Effector memory CD8-positive, alpha-beta T cell (primary cell): ENCODE data around the gene SLAMF7.
"Not testable (repeated sequence)": the region's sequence is repeated elsewhere in the genome, so short reads cannot be mapped to it uniquely, and the experiment has no call there.

Experiments used
- ATAC-seq: fragments of 150-1000 bp; cut with Tn5 transposase; replicated peaks from 2 replicates; pipeline ENCODE4 v1.10.0; 2021; ENCODE audit warnings: mild to moderate bottlenecking, moderate library complexity
- DNase-seq, 3 experiments: peaks; one replicate each; pipeline ENCODE4 v3.0.0; 2021
- H3K27ac Mint-ChIP-seq, 2 donors: one replicate each; pipeline ENCODE4 v1.8.0; 2022; ENCODE audit warnings: mild to moderate bottlenecking in 2 of 2, mixed read lengths in 2 of 2, moderate library complexity in 2 of 2
- H3K27me3 Mint-ChIP-seq, 2 donors: one replicate each; pipeline ENCODE4 v1.8.0; 2022; ENCODE audit warnings: mixed read lengths in 2 of 2
- H3K36me3 Mint-ChIP-seq: one replicate; pipeline ENCODE4 v1.8.0; 2022; ENCODE audit warnings: mild to moderate bottlenecking, moderate library complexity, mixed read lengths; ENCODE audit not compliant: insufficient read depth
- H3K4me1 Mint-ChIP-seq, 2 donors: one replicate each; pipeline ENCODE4 v1.8.0; 2022; ENCODE audit warnings: low read depth in 2 of 2, mixed read lengths in 2 of 2
- H3K4me3 Mint-ChIP-seq, 2 donors: one replicate each; pipeline ENCODE4 v1.8.0; 2022; ENCODE audit warnings: mild to moderate bottlenecking in 2 of 2, mixed read lengths in 2 of 2, moderate library complexity in 2 of 2
- H3K9me3 Mint-ChIP-seq, 2 donors: one replicate each; pipeline ENCODE4 v1.8.0; 2022; ENCODE audit warnings: mixed read lengths in 2 of 2
- total RNA-seq, 9 experiments: gene quantifications; one replicate each; lab custom pipeline; 2026; lab: John Stamatoyannopoulos, UW

SLAMF7 gene, protein sequence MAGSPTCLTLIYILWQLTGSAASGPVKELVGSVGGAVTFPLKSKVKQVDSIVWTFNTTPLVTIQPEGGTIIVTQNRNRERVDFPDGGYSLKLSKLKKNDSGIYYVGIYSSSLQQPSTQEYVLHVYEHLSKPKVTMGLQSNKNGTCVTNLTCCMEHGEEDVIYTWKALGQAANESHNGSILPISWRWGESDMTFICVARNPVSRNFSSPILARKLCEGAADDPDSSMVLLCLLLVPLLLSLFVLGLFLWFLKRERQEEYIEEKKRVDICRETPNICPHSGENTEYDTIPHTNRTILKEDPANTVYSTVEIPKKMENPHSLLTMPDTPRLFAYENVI
- 9.2 to 201 (median 94.7) reads per million in 9 experiments for total RNA-seq

DNA sequence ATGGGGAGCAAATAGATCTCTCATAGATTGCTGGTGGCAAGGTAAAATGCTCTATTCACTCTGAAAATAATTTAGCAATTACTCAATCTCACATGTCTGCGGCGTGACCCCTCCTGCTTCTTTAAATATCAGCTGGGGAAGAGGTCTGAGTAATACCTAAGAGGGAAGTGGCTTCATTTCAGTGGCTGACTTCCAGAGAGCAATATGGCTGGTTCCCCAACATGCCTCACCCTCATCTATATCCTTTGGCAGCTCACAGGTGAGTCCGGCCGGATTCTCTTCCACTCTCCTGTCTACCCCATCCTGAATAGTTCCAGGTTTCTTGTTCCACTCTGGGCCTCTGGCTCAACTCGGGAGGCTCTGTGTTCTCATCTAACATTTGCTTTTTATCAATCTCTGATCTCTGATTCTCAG, at the start of gene SLAMF7:
Gene SLAMF7 (plus strand): TSS at position 150 of the 414 bp plus-strand sequence. CDS start 55 bp downstream, at position 205.
- Mint-ChIP-seq H3K27ac (peak within 1 kb of the TSS; percentile 82 to 98), H3K36me3 (peaks cover 28% of the 10 kb centered on the region), H3K4me1 (peaks cover 44 to 53% of the 10 kb centered on the region in 2 donors), H3K27me3 (no peaks in the 10 kb centered on the region), H3K9me3 (peaks cover 0 to 15% of the 10 kb centered on the region in 2 donors), H3K4me3 (peak within 1 kb of the TSS; percentile 76 to 88)
- peak; percentile 43 to 58 (median 47) for DNase-seq
- ATAC-seq, result peak; percentile 83

DNA sequence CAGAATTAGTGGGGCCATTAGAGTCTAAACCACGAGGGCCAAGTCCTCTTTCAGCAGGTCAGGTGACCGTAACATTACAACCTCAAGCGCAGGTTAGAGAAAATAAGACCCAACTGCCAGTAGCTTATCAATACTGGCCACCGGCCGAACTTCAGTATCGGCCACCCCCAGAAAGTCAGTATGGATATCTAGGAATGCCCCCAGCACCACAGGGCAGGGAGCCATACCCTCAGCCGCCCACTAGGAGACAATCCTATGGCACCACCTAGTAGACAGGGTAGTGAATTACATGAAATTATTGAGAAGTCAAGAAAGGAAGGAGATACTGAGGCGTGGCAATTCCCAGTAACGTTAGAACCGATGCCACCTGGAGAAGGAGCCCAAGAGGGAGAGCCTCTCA, 46.7 kb upstream of the SLAMF7 start:
- peaks cover 39 to 67% of the 10 kb centered on the region in 2 donors for H3K4me1 Mint-ChIP-seq
- peaks cover 24% of the 10 kb centered on the region for H3K36me3 Mint-ChIP-seq
- not testable (repeated sequence) for H3K27me3 Mint-ChIP-seq, H3K9me3 Mint-ChIP-seq, ATAC-seq, DNase-seq
- H3K27ac Mint-ChIP-seq, result peak overlapping the region; percentile 79 to 90
- peak overlapping the region; percentile 63 to 66 for H3K4me3 Mint-ChIP-seq

DNA sequence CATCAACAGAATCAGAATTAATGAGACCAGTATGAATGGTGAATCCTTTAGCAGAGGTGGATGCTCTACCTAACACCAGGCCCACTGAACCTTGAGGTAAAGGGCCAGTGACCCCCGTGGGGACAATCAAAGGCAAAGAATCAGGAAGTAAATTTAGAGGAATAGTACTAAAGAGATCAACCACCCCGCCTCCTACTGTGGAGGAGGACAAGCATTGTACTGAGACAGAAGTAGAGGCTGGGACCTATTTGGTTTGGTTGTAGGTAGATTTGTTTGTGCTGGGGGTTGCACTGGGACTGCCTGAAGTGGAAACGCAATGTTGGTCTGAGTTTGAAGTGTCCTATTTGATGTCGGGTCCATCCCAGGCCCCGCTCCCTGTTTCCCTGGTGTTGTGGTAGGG, 36.9 kb upstream of the SLAMF7 start:
- ATAC-seq (no peak), DNase-seq (no peak)
- Mint-ChIP-seq H3K4me1 (peaks cover 56 to 84% of the 10 kb centered on the region in 2 donors), H3K27me3 (no peaks in the 10 kb centered on the region), H3K4me3 (no peak overlapping the region), H3K27ac (peak overlapping the region; percentile 76 to 83), H3K36me3 (peaks cover 50% of the 10 kb centered on the region), H3K9me3 (no peaks in the 10 kb centered on the region)

DNA sequence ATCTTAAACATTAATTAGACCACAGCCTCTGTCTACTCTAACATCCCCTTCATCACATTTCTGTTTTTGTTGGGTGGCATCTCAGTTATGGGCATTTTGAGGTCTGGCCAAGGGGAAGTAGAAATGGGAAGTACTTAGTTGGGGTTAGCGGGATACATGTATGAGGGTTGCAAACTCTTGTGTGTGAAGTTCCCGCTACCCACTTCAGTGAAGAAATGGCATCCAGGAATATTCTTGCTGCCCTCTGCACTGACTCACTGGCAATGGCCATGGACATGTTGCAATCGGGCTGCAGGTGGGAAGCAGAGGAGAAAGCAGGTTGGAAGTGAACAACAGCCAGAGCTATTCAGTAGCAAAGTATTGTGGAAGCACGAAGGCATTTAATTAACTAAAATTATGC, 34.8 kb upstream of the SLAMF7 start:
- DNase-seq (no peak), ATAC-seq (no peak)
- H3K27me3 Mint-ChIP-seq, result no peaks in the 10 kb centered on the region
- H3K4me1 Mint-ChIP-seq, result peaks cover 52 to 70% of the 10 kb centered on the region in 2 donors
- H3K27ac Mint-ChIP-seq, result peak overlapping the region in 1 of 2 donors; percentile 68
- no peak overlapping the region for H3K4me3 Mint-ChIP-seq
- H3K9me3 Mint-ChIP-seq, result no peaks in the 10 kb centered on the region
- H3K36me3 Mint-ChIP-seq, result peaks cover 44% of the 10 kb centered on the region

DNA sequence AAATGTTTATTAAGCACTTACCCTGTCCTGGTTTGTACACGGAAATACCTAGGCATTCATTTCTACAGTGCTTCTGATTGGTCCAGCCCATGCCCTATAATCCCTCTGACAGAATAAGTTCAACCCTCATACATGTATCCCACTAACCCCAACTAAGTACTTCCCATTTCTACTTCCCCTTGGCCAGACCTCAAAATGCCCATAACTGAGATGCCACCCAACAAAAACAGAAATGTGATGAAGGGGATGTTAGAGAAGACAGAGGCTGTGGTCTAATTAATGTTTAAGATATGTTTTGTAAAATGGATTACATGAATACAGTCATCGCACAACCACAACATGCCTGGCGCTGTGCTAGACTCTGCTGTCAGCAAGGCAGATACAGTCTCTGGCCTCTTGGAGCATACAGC, 33.8 kb upstream of the SLAMF7 start:
- H3K4me3 Mint-ChIP-seq, DNase-seq, H3K9me3 Mint-ChIP-seq, H3K27me3 Mint-ChIP-seq, H3K27ac Mint-ChIP-seq: not testable (repeated sequence)
- H3K4me1 Mint-ChIP-seq, result peaks cover 47 to 64% of the 10 kb centered on the region in 2 donors
- ATAC-seq, result peak; percentile 18
- peaks cover 41% of the 10 kb centered on the region for H3K36me3 Mint-ChIP-seq

DNA sequence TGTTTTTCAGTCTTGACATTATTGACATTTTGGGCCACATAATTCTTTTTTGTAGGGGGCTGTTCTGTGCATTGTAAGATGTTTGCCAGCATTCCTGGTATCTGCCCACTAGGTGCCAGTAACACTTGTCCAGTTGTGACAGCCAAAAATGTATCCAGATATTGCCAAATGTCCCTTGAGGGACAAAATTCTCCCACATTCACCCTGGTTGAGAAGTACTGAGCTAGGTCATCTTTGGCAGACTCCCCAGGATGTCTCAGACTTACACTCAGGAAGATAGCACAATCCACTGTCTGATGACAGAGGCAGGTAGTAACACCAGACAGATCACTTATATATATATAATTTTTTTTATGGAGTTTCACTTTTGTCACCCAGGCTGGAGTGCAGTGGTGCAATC, 33.3 kb upstream of the SLAMF7 start:
- ATAC-seq (peak; percentile 37), DNase-seq (no peak)
- peaks cover 41% of the 10 kb centered on the region for H3K36me3 Mint-ChIP-seq
- no peak overlapping the region for H3K27ac Mint-ChIP-seq
- H3K9me3 Mint-ChIP-seq, result no peaks in the 10 kb centered on the region
- H3K4me1 Mint-ChIP-seq, result peaks cover 43 to 59% of the 10 kb centered on the region in 2 donors
- H3K4me3 Mint-ChIP-seq, result no peak overlapping the region
- H3K27me3 Mint-ChIP-seq, result no peaks in the 10 kb centered on the region

DNA sequence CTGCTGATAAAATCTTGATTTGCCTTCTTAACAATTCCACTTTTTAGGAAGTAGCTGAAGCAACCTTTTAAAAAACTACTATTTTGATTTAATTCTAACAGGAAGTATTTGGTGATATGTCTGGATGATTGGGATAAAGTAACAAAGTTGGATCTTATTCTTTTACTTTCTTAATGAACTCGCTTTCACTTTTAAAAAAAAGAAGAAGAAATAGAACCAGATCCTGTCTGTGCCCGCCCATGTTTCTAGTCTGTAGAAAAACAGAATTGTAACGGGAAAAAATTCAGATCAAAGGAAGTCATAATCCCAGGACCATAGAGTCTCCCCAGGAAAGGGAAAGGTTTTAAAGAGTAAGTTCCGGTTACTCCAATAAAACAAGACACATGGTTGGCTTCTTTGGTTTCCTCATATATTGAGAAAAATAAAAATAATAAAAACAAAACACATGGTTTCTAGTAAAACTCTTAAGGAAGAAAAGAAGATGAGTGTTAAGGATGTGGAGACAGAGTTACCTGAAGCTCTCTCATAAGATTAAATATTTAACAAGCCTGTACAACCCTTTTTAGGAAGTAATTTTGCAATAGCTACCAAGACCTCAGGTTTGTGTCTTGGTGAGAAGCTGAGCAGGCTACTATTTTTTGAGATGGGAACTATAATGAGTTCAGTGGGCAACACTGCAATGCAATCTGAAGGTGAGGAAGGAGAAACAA, 32.4 kb upstream of the SLAMF7 start:
- Mint-ChIP-seq H3K36me3 (peaks cover 38% of the 10 kb centered on the region), H3K4me1 (peaks cover 38 to 50% of the 10 kb centered on the region in 2 donors), H3K27me3 (no peaks in the 10 kb centered on the region), H3K9me3 (no peaks in the 10 kb centered on the region), H3K27ac (no peak overlapping the region), H3K4me3 (no peak overlapping the region)
- no peak for ATAC-seq
- no peak for DNase-seq

DNA sequence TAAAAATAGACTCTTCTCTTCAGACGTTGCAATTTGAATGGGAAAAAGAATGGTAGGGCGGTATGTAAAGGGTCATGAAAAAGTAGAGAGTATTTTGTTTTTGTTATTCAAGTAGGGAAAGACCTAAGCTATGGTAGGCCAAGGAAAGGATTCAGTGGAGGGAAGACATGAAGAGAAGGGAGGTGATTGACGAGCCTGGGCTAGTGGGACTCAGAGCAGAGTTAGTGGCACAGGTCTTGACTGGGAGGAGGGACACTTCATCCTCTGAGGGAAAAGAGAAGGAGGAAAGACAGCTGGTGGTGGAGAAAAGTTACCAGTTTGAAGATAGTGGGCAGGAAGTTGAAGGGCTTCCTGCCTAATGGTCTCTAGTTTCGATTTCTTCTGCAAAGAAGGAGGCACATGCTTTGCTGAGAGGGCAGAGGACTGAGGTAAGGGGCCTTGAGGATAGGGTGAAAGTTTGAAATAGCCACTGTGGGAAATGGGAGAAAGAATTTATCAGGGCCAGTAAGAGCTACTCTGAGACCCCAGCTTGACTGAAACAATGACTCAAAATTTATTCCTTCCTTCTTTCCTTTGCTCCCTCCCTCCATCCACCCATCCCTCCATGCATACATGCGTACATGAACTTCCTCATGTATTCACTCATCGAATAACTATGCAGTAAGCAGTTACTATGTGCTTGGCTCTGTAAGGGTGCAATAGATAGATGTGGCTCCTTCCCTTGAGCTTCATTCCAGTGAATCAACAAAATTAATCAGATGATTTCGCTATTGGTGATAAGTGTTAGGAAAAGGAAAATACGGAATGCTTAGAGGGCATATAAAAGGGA, 31.6 kb upstream of the SLAMF7 start:
- Mint-ChIP-seq H3K27me3 (no peaks in the 10 kb centered on the region), H3K9me3 (no peaks in the 10 kb centered on the region), H3K27ac (no peak overlapping the region), H3K36me3 (peaks cover 35% of the 10 kb centered on the region), H3K4me3 (no peak overlapping the region), H3K4me1 (peaks cover 38 to 50% of the 10 kb centered on the region in 2 donors)
- DNase-seq (peak in 1 of 3 experiments; percentile 26), ATAC-seq (peak; percentile 23)

DNA sequence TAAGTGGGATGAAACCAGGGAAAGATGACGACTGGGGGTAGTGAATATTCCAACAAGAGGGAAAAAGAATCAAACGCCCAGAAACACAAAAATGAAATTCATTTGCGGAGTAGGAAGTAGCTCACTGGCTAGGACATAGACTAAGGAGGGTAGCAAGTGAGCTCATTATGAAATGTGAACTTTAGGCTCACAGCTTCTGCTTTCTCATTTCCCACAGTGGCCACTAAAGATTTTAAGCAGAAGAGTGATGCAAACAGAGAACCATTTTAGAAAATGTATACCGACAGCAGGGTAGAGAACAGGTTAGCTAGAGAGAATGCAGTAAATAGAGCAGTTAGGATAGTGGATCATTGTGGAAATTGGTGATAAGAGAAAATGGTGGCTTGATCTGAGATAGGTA, 30.9 kb upstream of the SLAMF7 start:
- Mint-ChIP-seq H3K4me1 (peaks cover 40 to 50% of the 10 kb centered on the region in 2 donors), H3K27ac (no peak overlapping the region), H3K4me3 (no peak overlapping the region), H3K9me3 (no peaks in the 10 kb centered on the region), H3K27me3 (no peaks in the 10 kb centered on the region), H3K36me3 (peaks cover 32% of the 10 kb centered on the region)
- no peak for DNase-seq
- peak; percentile 12 for ATAC-seq

DNA sequence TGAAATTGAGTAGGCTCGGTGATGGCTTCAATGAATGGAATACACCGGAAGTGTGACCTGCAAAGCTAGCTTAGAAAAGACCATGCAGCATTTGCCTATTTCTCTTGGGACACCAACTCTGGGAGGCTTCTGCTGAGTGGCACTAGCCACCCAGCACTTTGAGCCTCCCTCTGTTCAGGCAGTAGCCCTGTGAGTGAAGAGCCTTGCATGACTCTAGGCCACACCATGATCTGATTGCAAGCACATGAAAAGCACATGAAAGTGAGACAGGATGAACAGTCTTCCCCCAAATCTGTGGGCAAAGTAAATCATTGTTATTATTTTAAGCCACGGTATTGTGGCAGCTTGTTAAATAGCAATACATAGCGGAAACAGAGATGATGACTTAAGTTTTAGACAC, 30.2 kb upstream of the SLAMF7 start:
- H3K9me3 Mint-ChIP-seq, result no peaks in the 10 kb centered on the region
- H3K36me3 Mint-ChIP-seq, result peaks cover 25% of the 10 kb centered on the region
- H3K4me3 Mint-ChIP-seq, result no peak overlapping the region
- ATAC-seq (peak; percentile 42), DNase-seq (peak in 2 of 3 experiments; percentile 26 to 30)
- no peaks in the 10 kb centered on the region for H3K27me3 Mint-ChIP-seq
- H3K27ac Mint-ChIP-seq, result no peak overlapping the region
- peaks cover 35 to 46% of the 10 kb centered on the region in 2 donors for H3K4me1 Mint-ChIP-seq

DNA sequence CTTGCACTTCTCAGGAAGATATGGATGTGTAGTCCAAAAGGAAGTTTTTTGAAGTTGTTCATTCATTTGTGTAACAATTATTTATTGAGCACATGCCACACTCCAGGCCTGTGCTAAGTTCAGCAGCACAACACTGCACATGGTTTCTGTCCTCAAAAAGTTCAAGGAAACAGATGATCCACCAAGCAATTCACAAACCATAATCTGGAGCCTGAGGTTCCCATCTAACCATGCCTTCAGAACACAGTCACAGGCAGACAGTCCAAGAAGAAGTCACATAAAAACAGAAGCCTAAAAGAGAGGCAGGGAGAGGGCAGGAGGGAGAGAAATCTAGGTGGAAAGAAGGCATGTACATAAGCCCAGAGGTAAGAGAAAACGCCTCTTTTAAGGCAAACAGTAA, 29.3 kb upstream of the SLAMF7 start:
- DNase-seq (no peak), ATAC-seq (no peak)
- Mint-ChIP-seq H3K27me3 (no peaks in the 10 kb centered on the region), H3K36me3 (peaks cover 21% of the 10 kb centered on the region), H3K4me3 (no peak overlapping the region), H3K4me1 (peaks cover 28 to 42% of the 10 kb centered on the region in 2 donors), H3K9me3 (no peaks in the 10 kb centered on the region), H3K27ac (no peak overlapping the region)

DNA sequence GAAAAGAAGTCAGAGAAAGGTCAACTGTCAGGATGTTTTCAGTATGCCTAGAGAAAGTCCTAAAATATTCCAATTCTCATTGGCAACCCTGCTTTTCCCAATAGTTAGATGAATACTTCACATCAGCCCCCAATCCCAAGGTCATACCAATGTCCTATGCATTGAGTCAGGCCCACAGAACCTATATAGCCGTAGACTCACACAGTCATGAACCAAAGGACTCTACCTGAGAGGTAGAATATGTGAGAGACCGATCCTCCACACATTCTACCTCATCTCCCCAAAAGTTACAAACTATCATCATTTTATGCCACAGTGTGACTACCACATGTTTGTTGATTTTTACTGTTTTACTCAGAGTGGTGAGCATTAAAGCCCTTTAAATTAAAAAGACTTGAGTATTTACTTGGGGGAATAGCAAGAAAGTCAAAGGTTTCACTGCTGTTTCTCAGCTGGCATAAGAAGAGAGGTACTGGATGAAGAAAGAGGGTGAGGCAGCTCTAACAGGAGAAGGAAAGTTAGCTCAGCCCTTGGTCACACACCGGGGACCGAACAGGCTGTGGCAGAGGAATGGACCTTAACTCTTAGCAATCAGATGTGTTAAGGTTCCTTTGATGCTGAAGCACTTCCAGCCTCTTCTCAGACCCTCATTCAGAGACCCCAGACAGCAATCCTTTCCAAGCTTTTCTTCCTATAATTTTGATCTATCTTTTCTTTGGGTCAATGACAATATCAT, 28.4 kb upstream of the SLAMF7 start:
- Mint-ChIP-seq H3K9me3 (no peaks in the 10 kb centered on the region), H3K27ac (no peak overlapping the region), H3K4me1 (peaks cover 18 to 33% of the 10 kb centered on the region in 2 donors), H3K4me3 (no peak overlapping the region), H3K27me3 (no peaks in the 10 kb centered on the region), H3K36me3 (peaks cover 17% of the 10 kb centered on the region)
- ATAC-seq (no peak), DNase-seq (no peak)

DNA sequence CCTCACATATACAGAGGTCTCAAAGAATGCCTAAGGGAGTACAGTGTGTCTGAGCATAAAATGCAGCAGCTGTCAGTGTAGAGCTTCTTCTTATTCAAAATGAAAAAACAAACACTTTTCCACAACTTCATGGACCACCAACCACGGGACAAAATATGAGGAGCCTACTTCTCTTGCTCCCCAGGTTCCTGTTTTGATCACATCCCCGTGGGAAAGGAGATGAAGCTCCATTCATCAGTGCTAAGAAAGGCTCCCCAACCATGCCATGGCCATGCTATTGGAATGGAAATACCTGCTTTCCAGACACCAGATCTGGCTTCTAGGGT, 27.8 kb upstream of the SLAMF7 start:
- DNase-seq (no peak), ATAC-seq (no peak)
- Mint-ChIP-seq H3K36me3 (peaks cover 15% of the 10 kb centered on the region), H3K27me3 (no peaks in the 10 kb centered on the region), H3K4me3 (no peak overlapping the region), H3K9me3 (no peaks in the 10 kb centered on the region), H3K4me1 (peaks cover 16 to 30% of the 10 kb centered on the region in 2 donors), H3K27ac (no peak overlapping the region)
